GM18508 (cell line): ENCODE results near the gene PYY.
"Not testable (repeated sequence)": the region's sequence is repeated elsewhere in the genome, so short reads cannot be mapped to it uniquely, and the experiment has no call there.

ENCODE experiments used
- ATAC-seq: cut with Tn5 transposase; IDR thresholded peaks from one replicate; pipeline ENCODE4 v1.9.1; 2021; ENCODE audit warnings: moderate number of reproducible peaks; ENCODE audit not compliant: insufficient read depth, unreplicated experiment

PYY gene

GRCh38 chr17:43950554-43950953 lies 3.2 kb downstream of the PYY start:
- no peak for ATAC-seq

DNA sequence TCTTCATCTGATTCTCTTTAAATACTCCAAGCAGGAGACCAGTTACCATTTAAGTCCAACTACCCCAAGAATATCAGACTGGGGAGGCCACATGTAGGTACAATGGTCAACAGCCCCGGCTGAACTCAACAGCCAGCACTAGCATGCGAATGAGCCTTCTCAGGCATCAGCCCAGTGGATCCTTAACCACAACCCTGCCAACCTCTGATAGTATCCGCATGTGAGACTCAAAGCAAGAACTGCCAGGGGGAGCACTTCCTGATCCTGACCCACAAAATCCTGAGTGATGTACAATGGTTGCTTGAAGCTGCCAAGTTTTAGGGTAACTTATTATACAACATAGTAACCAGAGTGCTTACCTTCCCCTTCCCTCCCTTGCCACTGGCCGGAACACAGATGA lies 4.0 kb downstream of the PYY start:
- ATAC-seq = no peak

GRCh38 chr17:43946781-43947180 lies 7.0 kb downstream of the PYY start:
- no peak for ATAC-seq

- ATAC-seq = no peak
Measured at GRCh38 chr17:43945074-43945829, 8.5 kb downstream of the PYY start.

DNA sequence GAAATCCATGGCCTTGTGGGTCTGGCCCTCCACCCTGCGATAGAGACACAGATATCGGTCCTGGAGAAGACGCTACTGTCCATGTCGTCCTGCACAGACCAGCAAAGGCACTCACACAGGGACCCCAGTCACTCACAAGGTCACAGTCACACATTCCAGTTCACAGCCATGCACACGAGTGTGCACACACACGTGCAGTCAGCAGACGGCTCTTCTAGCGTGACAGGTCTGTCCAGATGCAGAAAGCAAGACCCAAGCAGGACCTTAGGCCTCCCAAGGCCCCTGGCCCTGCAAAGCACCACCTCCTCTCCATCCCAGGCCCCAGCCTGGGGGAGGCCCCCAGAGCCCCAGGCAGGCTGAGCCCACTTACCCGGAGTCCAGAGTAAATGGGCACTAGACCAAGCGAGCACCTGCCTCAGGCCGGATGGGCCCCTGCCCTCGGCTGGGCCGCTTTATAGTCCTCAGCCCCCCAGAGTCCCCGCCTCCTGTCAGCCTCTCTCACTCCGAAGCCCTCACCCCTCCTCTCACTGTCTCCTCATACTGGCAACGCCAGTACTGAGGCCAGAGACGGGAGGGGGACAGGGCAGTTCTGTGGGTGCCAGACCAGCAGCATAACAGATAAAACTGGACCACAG lies 11.6 kb downstream of the PYY start, which contains the start of gene PPY:
Gene PPY, minus strand, starts transcription at position 426 of the 635 bp plus-strand sequence. CDS start 822 bp downstream, outside the sequence.
- ATAC-seq = no peak

GRCh38 chr17:43940630-43941029 lies 13.1 kb downstream of the PYY start:
- no peak for ATAC-seq

DNA sequence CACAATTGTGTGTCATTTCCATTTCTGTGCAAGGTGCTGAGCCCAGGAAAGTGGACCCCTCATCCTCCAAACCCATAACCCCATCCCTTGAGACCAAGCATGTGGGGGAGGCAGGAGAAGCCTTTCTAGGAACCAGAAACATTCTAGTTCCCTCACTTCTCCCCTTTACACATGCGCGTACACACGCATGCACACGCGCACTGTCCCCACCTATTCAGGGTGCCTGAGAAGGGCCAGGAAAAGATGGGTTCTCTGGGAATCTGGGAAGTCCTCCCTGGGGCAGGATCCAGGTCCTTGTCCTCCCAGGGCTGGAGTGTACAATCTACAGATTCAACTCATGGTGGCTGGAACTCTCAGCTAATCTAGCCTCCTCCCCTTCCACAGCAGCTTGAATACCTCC lies 13.9 kb downstream of the PYY start:
- ATAC-seq = no peak

- not testable (repeated sequence) for ATAC-seq
Measured at GRCh38 chr17:43939452-43939851, 14.3 kb downstream of the PYY start.

GRCh38 chr17:43938838-43939182 lies 14.9 kb downstream of the PYY start:
- ATAC-seq = no peak

- no peak for ATAC-seq
Measured at GRCh38 chr17:43936434-43936833, 17.3 kb downstream of the PYY start.

- ATAC-seq = no peak
Measured at GRCh38 chr17:43935926-43936261, 17.8 kb downstream of the PYY start.

DNA sequence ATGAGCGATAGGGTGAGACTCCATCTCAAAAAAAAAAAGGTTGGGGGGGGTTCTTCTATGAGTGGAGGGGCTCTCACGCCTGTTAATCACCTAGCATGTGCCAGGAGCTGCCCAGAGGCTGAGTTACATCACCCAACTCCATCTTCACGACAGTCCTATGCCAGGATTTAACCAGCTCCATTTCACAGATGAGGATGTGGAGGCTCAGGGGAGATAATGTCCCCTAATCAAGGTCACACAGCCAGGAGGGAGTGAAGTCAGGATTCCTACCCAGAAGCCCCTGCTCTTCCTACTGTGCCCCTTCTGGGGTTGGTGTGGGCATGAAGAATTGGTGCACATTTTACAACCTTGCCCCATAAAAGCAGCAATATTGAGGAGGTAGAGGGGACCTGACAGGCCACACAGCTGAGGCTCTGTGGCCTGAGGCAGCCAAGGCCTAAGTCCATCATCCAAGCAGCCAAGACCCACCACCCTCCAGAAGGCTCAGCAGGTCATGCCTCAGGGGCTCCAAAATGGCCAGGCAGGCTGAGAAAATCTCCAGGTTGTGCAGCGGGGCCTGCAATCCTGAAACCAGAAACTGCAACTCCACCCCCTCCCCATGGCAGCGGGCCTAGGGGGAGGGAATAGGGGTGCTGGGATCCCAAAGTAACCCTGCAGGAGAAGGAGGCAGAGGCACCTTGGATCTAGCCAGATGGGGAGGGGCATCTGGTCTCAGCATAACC lies 18.4 kb downstream of the PYY start:
- ATAC-seq = no peak

GRCh38 chr17:43932923-43933322 lies 20.8 kb downstream of the PYY start:
- no peak for ATAC-seq

- ATAC-seq = no peak
Measured at GRCh38 chr17:43932357-43932756, 21.4 kb downstream of the PYY start.

DNA sequence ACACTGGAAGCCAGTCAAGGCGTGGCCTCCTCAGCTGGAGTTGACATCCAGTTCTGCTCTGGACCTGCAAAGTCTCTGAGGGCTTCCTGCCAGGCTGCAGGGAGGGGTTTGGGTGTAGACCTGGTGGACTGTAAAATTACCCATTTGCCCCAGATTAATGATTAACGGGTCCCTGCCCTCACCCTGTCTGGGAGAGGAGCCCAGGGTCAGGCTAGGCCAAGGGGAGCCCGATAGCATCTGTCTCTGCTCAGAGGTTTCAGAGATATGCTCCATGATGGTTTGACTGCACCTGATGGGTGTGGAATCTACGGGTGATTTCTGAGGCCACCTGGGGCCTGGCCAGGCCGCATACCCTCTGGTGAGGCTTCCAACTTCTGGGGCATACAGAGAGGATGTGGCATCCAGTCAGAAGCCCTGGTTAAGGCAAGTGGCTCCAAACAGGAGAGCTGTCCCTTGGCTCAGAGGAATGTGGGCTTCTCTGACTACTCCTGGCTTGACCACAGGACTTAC lies 22.6 kb downstream of the PYY start:
- no peak for ATAC-seq

- no peak for ATAC-seq
Measured at GRCh38 chr17:43928609-43929008, 25.1 kb downstream of the PYY start.

GRCh38 chr17:43927929-43928328 lies 25.8 kb downstream of the PYY start:
- not testable (repeated sequence) for ATAC-seq

DNA sequence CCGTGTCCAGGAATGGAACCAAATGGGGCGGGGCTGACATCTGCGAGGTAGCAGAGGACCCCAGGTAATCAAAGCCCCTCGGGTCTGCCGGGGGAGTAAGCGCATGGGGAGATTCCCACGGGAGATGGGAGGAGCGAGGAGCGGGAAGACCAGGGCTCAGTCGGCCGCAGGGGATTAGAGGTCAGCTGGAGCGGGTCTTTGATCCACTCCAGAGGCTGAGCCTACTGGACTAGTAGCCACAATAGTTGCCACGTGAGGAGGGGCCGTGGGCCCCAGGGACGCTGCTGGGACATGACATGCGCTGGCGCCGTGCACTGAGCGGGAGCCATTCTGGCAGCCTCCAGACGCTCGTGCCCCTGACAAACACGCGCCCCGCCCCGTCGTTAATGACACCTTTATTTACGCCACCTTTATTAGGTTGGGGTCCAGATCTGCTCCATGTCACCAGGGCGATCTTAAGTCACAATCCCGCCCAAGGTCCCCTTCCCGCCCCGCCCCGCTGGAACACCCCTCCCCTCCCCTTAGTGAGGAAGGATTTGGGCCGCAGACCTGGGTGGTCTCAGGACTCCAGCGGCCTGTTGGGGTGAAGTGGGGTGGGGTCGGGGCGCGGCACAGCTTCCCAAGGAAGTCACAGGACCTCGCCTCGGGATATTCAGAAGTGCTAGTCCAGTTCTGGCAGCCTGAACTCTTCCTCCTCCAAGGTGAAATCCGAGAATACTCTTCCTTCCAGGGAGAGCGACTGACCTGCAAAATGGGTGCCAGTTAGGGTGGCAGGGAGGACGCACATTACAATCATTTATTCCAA lies 26.5 kb downstream of the PYY start:
- no peak for ATAC-seq

DNA sequence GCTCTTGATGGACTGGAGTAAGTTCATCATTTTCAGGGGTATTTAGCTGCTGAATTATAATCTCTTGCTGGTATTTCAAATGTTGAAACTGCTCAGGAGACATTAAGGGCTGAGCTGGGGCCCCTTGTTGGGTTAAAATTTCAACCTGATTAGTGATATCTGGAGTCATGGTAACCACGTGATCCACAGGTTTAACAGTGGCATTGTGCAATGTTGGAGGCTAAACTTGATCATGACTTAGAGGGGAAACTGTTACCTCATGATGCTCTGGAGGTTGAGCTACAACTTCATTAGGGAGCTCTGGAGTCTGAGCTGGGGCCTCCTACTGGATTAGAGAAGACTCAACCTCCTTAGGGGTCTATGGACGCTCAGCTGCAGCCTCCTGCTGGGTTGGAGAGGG lies 29.2 kb downstream of the PYY start:
- no peak for ATAC-seq

- no peak for ATAC-seq
Measured at GRCh38 chr17:43920500-43921095, 33.1 kb downstream of the PYY start.
